ENCODE data around the gene LHPP. TPM values are rescaled to one million over a fixed set of nuclear protein-coding genes. Genes with fewer than 3 reads are reported as not detected.

The LHPP gene
- total RNA-seq, 6 donors from 2014 or later: 12.0 to 21.4 (median 16.4) TPM

GRCh38 chr10:124630551-124630950 is 168.9 kb downstream of the LHPP start:
- DNase-seq: no peak
- H3K27me3 ChIP-seq: no peaks in the 10 kb centered on the region
- peaks cover 53 to 76% (median 59%) of the 10 kb centered on the region in 4 donors for H3K4me1 ChIP-seq
- ATAC-seq (ENCODE audit: low FRiP score in 2 of 2): no peak
- no peak overlapping the region for H3K4me3 ChIP-seq
- H3K9me3 ChIP-seq: no peaks in the 10 kb centered on the region
- 89 to 95% methylated on average over 2 to 5 of the region's 5 CpGs for WGBS, 2 donors
- no peak for TF ChIP-seq EP300 (IDR thresholded peaks at IDR 0.05)
- no peak for TF ChIP-seq POLR2AphosphoS5 (IDR thresholded peaks at IDR 0.05)
- TF ChIP-seq POLR2A (IDR thresholded peaks at IDR 0.05): no peak
- TF ChIP-seq CTCF (IDR thresholded peaks at IDR 0.05): no peak
- no peaks in the 10 kb centered on the region for H3K36me3 ChIP-seq
- H3K27ac ChIP-seq: peak overlapping the region; percentile 64 to 77 (median 70)

GRCh38 chr10:124632064-124632531 is 170.5 kb downstream of the LHPP start:
- 30 to 43% methylated on average over 2 to 18 of the region's 19 CpGs for WGBS, 2 donors
- Histone ChIP-seq H3K36me3 (no peaks in the 10 kb centered on the region), H3K4me3 (peak overlapping the region in 1 of 4 donors; percentile 8), H3K27me3 (no peaks in the 10 kb centered on the region), H3K27ac (peak overlapping the region; percentile 64 to 77 (median 70)), H3K4me1 (peaks cover 45 to 67% (median 57%) of the 10 kb centered on the region in 4 donors), H3K9me3 (no peaks in the 10 kb centered on the region)
- ATAC-seq (ENCODE audit: low FRiP score in 2 of 2) (peak; percentile 56 to 88), DNase-seq (peak; percentile 86 to 89)
- peak; percentile 35 to 86 (median 73) for TF ChIP-seq CTCF (IDR thresholded peaks at IDR 0.05)
- no peak for TF ChIP-seq EP300 (IDR thresholded peaks at IDR 0.05)
- TF ChIP-seq POLR2AphosphoS5 (IDR thresholded peaks at IDR 0.05): peak; percentile 39 to 61
- TF ChIP-seq POLR2A (IDR thresholded peaks at IDR 0.05): no peak

GRCh38 chr10:124632566-124632965 is 170.9 kb downstream of the LHPP start:
- peak overlapping the region in 1 of 4 donors; percentile 8 for H3K4me3 ChIP-seq
- peaks cover 41 to 66% (median 55%) of the 10 kb centered on the region in 4 donors for H3K4me1 ChIP-seq
- H3K27ac ChIP-seq: peak overlapping the region; percentile 64 to 77 (median 70)

GRCh38 chr10:124636271-124636995 is 174.8 kb downstream of the LHPP start:
- WGBS, 2 donors: 84 to 90% methylated on average over 9 to 19 of the region's 19 CpGs
- Histone ChIP-seq H3K4me1 (peaks cover 31 to 65% (median 55%) of the 10 kb centered on the region in 4 donors), H3K27ac (no peak overlapping the region), H3K4me3 (no peak overlapping the region), H3K36me3 (no peaks in the 10 kb centered on the region), H3K9me3 (no peaks in the 10 kb centered on the region), H3K27me3 (no peaks in the 10 kb centered on the region)
- TF ChIP-seq POLR2A (IDR thresholded peaks at IDR 0.05) (no peak), EP300 (IDR thresholded peaks at IDR 0.05) (no peak), POLR2AphosphoS5 (IDR thresholded peaks at IDR 0.05) (no peak), CTCF (IDR thresholded peaks at IDR 0.05) (no peak)
- ATAC-seq (ENCODE audit: low FRiP score in 2 of 2): no peak
- no peak for DNase-seq

More at GRCh38 chr10:124632566-124632965, 170.9 kb downstream of the LHPP start:
- ATAC-seq (ENCODE audit: low FRiP score in 2 of 2): peak; percentile 4 to 12
- no peaks in the 10 kb centered on the region for H3K27me3 ChIP-seq
- no peaks in the 10 kb centered on the region for H3K36me3 ChIP-seq
- WGBS, 2 donors: 43% methylated on average over 9 of the region's 10 CpGs; no CpG with 5 or more reads in 1 of the 2 donors
- H3K9me3 ChIP-seq: no peaks in the 10 kb centered on the region
- TF ChIP-seq POLR2AphosphoS5 (IDR thresholded peaks at IDR 0.05) (peak; percentile 39 to 65), CTCF (IDR thresholded peaks at IDR 0.05) (no peak)
- DNase-seq: no peak
